Measurements from ENCODE around the gene XRCC3.

DNA sequence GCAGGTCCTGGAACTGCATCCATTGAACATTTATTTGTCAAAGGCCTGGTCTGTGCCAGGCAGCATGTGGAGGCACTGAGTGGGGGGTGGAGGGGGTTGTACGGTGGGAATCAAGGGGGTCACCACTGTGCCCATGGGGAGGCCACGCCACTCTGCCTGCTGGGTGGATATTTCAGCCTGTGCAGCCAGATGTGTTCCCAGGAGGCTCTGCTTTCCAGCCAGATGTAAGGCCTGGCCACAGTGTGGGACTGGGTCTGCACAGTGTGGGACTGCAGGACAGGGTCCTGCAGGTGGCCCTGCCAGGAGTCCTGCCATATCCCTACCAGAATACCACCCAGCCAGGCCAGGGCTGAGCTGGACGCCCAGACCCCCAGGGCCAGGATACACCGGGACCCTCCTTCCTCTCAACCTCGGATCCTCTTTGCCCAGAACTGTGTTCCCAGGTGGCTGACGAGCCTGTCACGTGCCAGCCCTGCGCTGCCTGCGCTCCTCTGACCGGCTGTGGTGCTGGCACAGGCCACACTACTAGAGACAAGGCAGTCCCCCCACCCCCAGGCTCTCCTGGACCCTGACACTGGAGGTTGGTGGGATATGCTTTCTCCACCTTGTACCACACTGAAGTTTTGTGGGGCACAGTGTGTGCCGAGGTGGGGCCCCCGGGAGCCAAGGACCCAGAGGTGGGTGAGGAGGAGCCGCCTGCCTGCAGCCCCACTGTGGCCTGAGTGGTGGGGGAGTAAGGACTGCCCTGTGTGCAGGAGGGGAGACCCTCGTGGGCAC, 17.5 kb downstream of the XRCC3 start:
- no peak for TF ChIP-seq POLR2A (IDR thresholded peaks at IDR 0.05)
- TF ChIP-seq, protein P1, sequence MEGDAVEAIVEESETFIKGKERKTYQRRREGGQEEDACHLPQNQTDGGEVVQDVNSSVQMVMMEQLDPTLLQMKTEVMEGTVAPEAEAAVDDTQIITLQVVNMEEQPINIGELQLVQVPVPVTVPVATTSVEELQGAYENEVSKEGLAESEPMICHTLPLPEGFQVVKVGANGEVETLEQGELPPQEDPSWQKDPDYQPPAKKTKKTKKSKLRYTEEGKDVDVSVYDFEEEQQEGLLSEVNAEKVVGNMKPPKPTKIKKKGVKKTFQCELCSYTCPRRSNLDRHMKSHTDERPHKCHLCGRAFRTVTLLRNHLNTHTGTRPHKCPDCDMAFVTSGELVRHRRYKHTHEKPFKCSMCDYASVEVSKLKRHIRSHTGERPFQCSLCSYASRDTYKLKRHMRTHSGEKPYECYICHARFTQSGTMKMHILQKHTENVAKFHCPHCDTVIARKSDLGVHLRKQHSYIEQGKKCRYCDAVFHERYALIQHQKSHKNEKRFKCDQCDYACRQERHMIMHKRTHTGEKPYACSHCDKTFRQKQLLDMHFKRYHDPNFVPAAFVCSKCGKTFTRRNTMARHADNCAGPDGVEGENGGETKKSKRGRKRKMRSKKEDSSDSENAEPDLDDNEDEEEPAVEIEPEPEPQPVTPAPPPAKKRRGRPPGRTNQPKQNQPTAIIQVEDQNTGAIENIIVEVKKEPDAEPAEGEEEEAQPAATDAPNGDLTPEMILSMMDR (IDR thresholded peaks at IDR 0.05), result no peak
